Smooth muscle cell (in vitro differentiated cells): ENCODE results near the gene LITAFD. TPM values are rescaled to one million over a fixed set of nuclear protein-coding genes. Genes with fewer than 3 reads are reported as not detected.
"Not testable (repeated sequence)": the region's sequence is repeated elsewhere in the genome, so short reads cannot be mapped to it uniquely, and the experiment has no call there.

Experiments used
- DNase-seq: peaks from one replicate; lab custom pipeline; 2025; ENCODE audit not compliant: unreplicated experiment; lab: John Stamatoyannopoulos, UW
- H2AFZ ChIP-seq: fragments of 200-600 bp; sonication (generic); 2 replicates; pipeline ENCODE4 v1.6.0; 2016; ENCODE audit warnings: antibody characterized with exemption, low read depth, mild to moderate bottlenecking
- H3F3A ChIP-seq: fragments of 200-600 bp; sonication (generic); 2 replicates; pipeline ENCODE4 v1.6.0; 2017; ENCODE audit warnings: antibody characterized with exemption, low read depth
- H3K27ac ChIP-seq: fragments of 200-600 bp; sonication (generic); 2 replicates; pipeline ENCODE4 v1.5.1; 2016; ENCODE audit warnings: low read depth, mild to moderate bottlenecking
- H3K27me3 ChIP-seq: fragments of 200-600 bp; sonication (generic); 2 replicates; pipeline ENCODE4 v1.6.1; 2016; ENCODE audit warnings: low read depth, mild to moderate bottlenecking
- H3K36me3 ChIP-seq: fragments of 200-600 bp; sonication (generic); 2 replicates; pipeline ENCODE4 v1.5.1; 2016; ENCODE audit warnings: low read depth
- H3K4me1 ChIP-seq: fragments of 200-600 bp; sonication (generic); 2 replicates; pipeline ENCODE4 v1.5.1; 2016; ENCODE audit warnings: low read depth
- H3K4me2 ChIP-seq: fragments of 200-600 bp; sonication (generic); 2 replicates; pipeline ENCODE4 v1.6.0; 2016; ENCODE audit warnings: mild to moderate bottlenecking
- H3K4me3 ChIP-seq: fragments of 200-600 bp; sonication (generic); 2 replicates; pipeline ENCODE4 v1.5.1; 2016; ENCODE audit warnings: mild to moderate bottlenecking
- H3K79me2 ChIP-seq: fragments of 200-600 bp; sonication (generic); 2 replicates; pipeline ENCODE4 v1.6.0; 2016; ENCODE audit warnings: low read depth, mild to moderate bottlenecking
- H3K9ac ChIP-seq: fragments of 200-600 bp; sonication (generic); 2 replicates; pipeline ENCODE4 v1.6.0; 2016; ENCODE audit warnings: low read depth
- H3K9me3 ChIP-seq: fragments of 200-600 bp; sonication (generic); replicated peaks from 2 replicates; pipeline ENCODE4 v1.5.1; 2016; ENCODE audit warnings: low read depth
- H4K20me1 ChIP-seq: fragments of 200-600 bp; sonication (generic); 2 replicates; pipeline ENCODE4 v1.6.0; 2016; ENCODE audit warnings: low read depth
- WGBS: methylation state at CpG from one replicate; pipeline ENCODE4 v1.1.7; 2016; ENCODE audit warnings: low lambda C conversion rate; 5-methylcytosine and 5-hydroxymethylcytosine counted together
- polyA plus RNA-seq: library from polyadenylated mRNA; unstranded; fragments of >200 nt; fragmentation: Nextera tagmentation; extraction: Ambion mirVana; gene quantifications from 2 replicates; pipeline ENCODE4 v1.2.1, GENCODE V29; 2016
- total RNA-seq: library from RNA; depleted of rRNA; stranded (reverse); fragments of >200 nt; gene quantifications from 2 replicates; pipeline ENCODE4 v1.2.3, GENCODE V29; 2014
- TF ChIP-seq, protein P1 (sequence below): fragments of 200-600 bp; sonication (generic); IDR thresholded peaks from 2 replicates; pipeline ENCODE4 v1.5.1; 2017; ENCODE audit warnings: borderline replicate concordance, mild to moderate bottlenecking, antibody characterized with exemption; ENCODE audit not compliant: insufficient read depth, poor library complexity, severe bottlenecking

Gene LITAFD
- total and polyA plus RNA-seq, 2 experiments from 2014 or later, result not detected

- Histone ChIP-seq H3F3A (no peaks in the 10 kb centered on the region), H3K9ac (peak overlapping the region; percentile 62), H3K79me2 (peaks cover 43% of the 10 kb centered on the region), H3K36me3 (no peaks in the 10 kb centered on the region), H2AFZ (no peak overlapping the region), H3K4me2 (peak overlapping the region; percentile 95), H3K4me1 (peaks cover 22% of the 10 kb centered on the region), H4K20me1 (peaks cover 45% of the 10 kb centered on the region), H3K4me3 (peak overlapping the region; percentile 96), H3K27me3 (no peaks in the 10 kb centered on the region), H3K27ac (peak overlapping the region; percentile 36), H3K9me3 (no peaks in the 10 kb centered on the region)
- DNase-seq, result no peak
- 2% methylated on average over 16 of the region's 16 CpGs for WGBS
- TF ChIP-seq, protein P1, sequence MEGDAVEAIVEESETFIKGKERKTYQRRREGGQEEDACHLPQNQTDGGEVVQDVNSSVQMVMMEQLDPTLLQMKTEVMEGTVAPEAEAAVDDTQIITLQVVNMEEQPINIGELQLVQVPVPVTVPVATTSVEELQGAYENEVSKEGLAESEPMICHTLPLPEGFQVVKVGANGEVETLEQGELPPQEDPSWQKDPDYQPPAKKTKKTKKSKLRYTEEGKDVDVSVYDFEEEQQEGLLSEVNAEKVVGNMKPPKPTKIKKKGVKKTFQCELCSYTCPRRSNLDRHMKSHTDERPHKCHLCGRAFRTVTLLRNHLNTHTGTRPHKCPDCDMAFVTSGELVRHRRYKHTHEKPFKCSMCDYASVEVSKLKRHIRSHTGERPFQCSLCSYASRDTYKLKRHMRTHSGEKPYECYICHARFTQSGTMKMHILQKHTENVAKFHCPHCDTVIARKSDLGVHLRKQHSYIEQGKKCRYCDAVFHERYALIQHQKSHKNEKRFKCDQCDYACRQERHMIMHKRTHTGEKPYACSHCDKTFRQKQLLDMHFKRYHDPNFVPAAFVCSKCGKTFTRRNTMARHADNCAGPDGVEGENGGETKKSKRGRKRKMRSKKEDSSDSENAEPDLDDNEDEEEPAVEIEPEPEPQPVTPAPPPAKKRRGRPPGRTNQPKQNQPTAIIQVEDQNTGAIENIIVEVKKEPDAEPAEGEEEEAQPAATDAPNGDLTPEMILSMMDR, result no peak
These were observed 14.2 kb upstream of the LITAFD start for GRCh38 chr16:8867932-8868415.

DNA sequence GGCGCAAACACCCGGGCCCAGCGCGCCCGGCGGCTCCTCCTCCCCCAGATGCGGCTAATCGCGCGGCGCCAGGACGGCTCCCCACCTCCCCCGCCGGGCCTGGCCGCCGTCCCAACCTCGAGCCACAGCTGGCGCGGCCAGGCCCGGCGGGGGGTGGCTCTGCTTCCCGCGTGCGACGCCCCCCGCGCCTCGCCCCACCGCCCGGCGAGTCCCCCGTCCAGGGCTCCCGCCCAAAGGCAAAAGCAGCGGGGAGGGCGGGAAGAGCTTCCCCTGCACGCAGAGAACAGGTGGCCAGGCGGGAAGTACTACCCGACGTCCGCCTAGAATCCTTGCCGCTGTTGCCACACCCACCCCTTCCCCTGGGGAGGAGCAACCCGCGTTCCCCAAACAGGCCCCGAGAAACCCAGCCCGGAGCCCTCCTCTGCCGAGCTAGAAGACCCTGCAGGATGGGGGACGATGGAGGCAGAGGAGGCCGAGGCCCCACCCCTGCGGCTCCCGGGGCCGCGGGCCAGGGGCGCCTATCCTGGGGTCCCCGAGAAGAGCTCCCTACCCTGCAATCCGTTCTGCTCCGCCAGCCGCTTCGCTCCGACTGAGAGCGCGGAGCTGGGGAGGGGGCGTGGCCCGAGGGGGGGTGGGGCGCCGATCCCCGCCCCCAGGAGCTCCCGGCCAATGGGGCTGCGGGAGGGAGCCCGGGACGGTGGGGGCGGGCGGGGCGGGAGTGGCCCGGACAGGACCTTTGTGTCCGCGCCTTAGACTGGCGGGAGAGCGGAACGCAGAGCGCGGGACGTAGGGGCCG is 13.5 kb upstream of the LITAFD start, which contains the start of gene CARHSP1:
CARHSP1 (minus strand) TSS at position 591 of the 796 bp plus-strand sequence. CDS start 9,678 bp downstream, outside the sequence.
- Histone ChIP-seq H3K4me2 (peak within 1 kb of the TSS; percentile 95), H3K4me1 (peaks cover 22% of the 10 kb centered on the region), H3K4me3 (peak within 1 kb of the TSS; percentile 96), H3K79me2 (peaks cover 38% of the 10 kb centered on the region), H3F3A (no peaks in the 10 kb centered on the region), H2AFZ (no peak within 1 kb of the TSS), H3K9me3 (no peaks in the 10 kb centered on the region), H3K9ac (peak within 1 kb of the TSS; percentile 62), H3K36me3 (no peaks in the 10 kb centered on the region), H4K20me1 (peaks cover 39% of the 10 kb centered on the region), H3K27ac (peak within 1 kb of the TSS; percentile 36), H3K27me3 (no peaks in the 10 kb centered on the region)
- DNase-seq, result peak; percentile 71
- TF ChIP-seq, protein P1, result no peak
- WGBS, result 1% methylated on average over 26 of the region's 83 CpGs

GRCh38 chr16:8869212-8869987 is 12.8 kb upstream of the LITAFD start:
- no peak overlapping the region for H3K27ac ChIP-seq
- DNase-seq, result no peak
- H3K36me3 ChIP-seq, result no peaks in the 10 kb centered on the region
- H3K4me3 ChIP-seq, result peak overlapping the region; percentile 96
- peaks cover 16% of the 10 kb centered on the region for H3K4me1 ChIP-seq
- no peaks in the 10 kb centered on the region for H3F3A ChIP-seq
- whole genome bisulfite sequencing, result 28% methylated on average over 32 of the region's 37 CpGs
- peaks cover 31% of the 10 kb centered on the region for H3K79me2 ChIP-seq
- no peaks in the 10 kb centered on the region for H3K27me3 ChIP-seq
- peaks cover 31% of the 10 kb centered on the region for H4K20me1 ChIP-seq
- no peak overlapping the region for H3K9ac ChIP-seq
- H3K4me2 ChIP-seq, result peak overlapping the region; percentile 95
- TF ChIP-seq, protein P1, result no peak
- H2AFZ ChIP-seq, result no peak overlapping the region
- H3K9me3 ChIP-seq, result no peaks in the 10 kb centered on the region

DNA sequence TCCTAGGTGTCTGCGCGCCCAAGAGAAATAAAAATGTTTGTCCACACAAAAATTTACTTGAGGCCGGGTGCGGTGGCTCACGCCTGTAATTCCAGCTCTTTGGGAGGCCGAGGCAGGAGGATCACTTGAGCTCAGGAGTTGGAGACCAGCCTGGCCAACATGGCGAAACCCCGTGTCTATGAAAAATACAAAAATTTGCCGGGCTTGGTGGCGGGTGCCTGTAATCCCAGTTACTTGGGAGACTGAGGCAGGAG is 12.2 kb upstream of the LITAFD start:
- not testable (repeated sequence) for H3K9me3 ChIP-seq, H2AFZ ChIP-seq, H3K27ac ChIP-seq, H3K36me3 ChIP-seq, H3F3A ChIP-seq, H3K4me2 ChIP-seq, H3K4me3 ChIP-seq, DNase-seq, H3K27me3 ChIP-seq, H3K9ac ChIP-seq
- Histone ChIP-seq H3K4me1 (peaks cover 14% of the 10 kb centered on the region), H3K79me2 (peaks cover 26% of the 10 kb centered on the region), H4K20me1 (peaks cover 26% of the 10 kb centered on the region)
- WGBS, result 96% methylated on average over 10 of the region's 10 CpGs
